Measurements from ENCODE around the gene MYO1G.

DNA sequence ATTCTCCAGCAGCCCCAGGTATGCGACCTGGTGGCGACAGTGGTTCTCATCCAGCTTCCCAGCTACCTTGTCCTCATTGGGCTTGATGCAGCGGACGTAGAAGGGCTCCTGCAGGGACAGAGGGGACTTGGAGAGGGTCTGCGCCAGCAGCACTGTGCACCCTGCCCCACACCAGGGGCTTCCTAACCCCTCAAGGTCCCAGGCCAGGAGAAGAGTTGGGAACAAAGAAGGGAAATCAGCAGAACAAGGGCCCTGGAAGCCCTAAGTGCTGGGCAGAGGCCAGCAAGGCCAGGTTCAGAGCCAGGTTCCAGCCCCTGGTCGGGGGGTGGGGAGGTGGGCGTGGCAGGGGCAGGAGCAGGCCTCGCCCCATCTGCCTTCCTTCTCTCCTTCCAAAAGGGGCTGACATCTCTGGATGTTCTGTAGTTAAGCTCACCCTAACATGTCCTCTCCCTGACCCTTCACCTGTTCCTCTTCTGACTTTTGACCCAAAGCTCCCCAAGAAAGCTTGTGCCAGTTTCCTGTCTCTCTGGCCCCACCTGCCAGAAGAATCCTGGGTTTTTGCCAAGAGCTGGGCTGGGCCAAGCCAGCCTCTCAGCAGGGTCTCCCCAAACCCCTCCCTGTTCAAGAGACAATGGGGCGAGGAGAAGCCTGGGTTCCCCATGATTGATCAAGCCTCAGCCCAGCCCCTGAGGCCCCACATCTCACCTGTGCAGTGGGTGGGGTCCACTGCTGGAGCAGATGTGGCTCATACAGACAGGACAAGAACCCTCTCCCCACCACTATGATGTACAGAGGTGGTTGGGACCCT lies 11.9 kb downstream of the MYO1G start:
- TF ChIP-seq, protein P1, sequence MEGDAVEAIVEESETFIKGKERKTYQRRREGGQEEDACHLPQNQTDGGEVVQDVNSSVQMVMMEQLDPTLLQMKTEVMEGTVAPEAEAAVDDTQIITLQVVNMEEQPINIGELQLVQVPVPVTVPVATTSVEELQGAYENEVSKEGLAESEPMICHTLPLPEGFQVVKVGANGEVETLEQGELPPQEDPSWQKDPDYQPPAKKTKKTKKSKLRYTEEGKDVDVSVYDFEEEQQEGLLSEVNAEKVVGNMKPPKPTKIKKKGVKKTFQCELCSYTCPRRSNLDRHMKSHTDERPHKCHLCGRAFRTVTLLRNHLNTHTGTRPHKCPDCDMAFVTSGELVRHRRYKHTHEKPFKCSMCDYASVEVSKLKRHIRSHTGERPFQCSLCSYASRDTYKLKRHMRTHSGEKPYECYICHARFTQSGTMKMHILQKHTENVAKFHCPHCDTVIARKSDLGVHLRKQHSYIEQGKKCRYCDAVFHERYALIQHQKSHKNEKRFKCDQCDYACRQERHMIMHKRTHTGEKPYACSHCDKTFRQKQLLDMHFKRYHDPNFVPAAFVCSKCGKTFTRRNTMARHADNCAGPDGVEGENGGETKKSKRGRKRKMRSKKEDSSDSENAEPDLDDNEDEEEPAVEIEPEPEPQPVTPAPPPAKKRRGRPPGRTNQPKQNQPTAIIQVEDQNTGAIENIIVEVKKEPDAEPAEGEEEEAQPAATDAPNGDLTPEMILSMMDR (IDR thresholded peaks at IDR 0.05; ENCODE audit: low read depth, low read length, missing input control) = no peak
- TF ChIP-seq HNF4A (conservative IDR thresholded peaks at IDR 0.05) = no peak
- TF ChIP-seq FOXA1 (IDR thresholded peaks at IDR 0.05) = no peak
- TF ChIP-seq, protein P2, sequence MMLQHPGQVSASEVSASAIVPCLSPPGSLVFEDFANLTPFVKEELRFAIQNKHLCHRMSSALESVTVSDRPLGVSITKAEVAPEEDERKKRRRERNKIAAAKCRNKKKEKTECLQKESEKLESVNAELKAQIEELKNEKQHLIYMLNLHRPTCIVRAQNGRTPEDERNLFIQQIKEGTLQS (IDR thresholded peaks at IDR 0.05) = no peak
- TF ChIP-seq YY1 (IDR thresholded peaks at IDR 0.05) = no peak
- TF ChIP-seq GABPA (IDR thresholded peaks at IDR 0.05 in 1 of 2, conservative IDR thresholded peaks at IDR 0.05 in 1 of 2) = no peak
- TF ChIP-seq, protein P3, sequence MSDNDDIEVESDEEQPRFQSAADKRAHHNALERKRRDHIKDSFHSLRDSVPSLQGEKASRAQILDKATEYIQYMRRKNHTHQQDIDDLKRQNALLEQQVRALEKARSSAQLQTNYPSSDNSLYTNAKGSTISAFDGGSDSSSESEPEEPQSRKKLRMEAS (IDR thresholded peaks at IDR 0.05) = no peak
- no peak for TF ChIP-seq RXRA (IDR thresholded peaks at IDR 0.05)
- TF ChIP-seq, protein P4, sequence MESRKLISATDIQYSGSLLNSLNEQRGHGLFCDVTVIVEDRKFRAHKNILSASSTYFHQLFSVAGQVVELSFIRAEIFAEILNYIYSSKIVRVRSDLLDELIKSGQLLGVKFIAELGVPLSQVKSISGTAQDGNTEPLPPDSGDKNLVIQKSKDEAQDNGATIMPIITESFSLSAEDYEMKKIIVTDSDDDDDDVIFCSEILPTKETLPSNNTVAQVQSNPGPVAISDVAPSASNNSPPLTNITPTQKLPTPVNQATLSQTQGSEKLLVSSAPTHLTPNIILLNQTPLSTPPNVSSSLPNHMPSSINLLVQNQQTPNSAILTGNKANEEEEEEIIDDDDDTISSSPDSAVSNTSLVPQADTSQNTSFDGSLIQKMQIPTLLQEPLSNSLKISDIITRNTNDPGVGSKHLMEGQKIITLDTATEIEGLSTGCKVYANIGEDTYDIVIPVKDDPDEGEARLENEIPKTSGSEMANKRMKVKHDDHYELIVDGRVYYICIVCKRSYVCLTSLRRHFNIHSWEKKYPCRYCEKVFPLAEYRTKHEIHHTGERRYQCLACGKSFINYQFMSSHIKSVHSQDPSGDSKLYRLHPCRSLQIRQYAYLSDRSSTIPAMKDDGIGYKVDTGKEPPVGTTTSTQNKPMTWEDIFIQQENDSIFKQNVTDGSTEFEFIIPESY (IDR thresholded peaks at IDR 0.05) = no peak
- no peak for TF ChIP-seq RAD21 (IDR thresholded peaks at IDR 0.05)
- no peak for TF ChIP-seq JUND (IDR thresholded peaks at IDR 0.05)
- TF ChIP-seq TAF1 (conservative IDR thresholded peaks at IDR 0.05) = no peak
- TF ChIP-seq, protein P5, sequence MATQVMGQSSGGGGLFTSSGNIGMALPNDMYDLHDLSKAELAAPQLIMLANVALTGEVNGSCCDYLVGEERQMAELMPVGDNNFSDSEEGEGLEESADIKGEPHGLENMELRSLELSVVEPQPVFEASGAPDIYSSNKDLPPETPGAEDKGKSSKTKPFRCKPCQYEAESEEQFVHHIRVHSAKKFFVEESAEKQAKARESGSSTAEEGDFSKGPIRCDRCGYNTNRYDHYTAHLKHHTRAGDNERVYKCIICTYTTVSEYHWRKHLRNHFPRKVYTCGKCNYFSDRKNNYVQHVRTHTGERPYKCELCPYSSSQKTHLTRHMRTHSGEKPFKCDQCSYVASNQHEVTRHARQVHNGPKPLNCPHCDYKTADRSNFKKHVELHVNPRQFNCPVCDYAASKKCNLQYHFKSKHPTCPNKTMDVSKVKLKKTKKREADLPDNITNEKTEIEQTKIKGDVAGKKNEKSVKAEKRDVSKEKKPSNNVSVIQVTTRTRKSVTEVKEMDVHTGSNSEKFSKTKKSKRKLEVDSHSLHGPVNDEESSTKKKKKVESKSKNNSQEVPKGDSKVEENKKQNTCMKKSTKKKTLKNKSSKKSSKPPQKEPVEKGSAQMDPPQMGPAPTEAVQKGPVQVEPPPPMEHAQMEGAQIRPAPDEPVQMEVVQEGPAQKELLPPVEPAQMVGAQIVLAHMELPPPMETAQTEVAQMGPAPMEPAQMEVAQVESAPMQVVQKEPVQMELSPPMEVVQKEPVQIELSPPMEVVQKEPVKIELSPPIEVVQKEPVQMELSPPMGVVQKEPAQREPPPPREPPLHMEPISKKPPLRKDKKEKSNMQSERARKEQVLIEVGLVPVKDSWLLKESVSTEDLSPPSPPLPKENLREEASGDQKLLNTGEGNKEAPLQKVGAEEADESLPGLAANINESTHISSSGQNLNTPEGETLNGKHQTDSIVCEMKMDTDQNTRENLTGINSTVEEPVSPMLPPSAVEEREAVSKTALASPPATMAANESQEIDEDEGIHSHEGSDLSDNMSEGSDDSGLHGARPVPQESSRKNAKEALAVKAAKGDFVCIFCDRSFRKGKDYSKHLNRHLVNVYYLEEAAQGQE (IDR thresholded peaks at IDR 0.05) = no peak

Measured in liver (tissue), 3 donors.